GM19397 (cell line): ENCODE results near the gene HNF4A.

ENCODE experiments used
- ATAC-seq: cut with Tn5 transposase; IDR thresholded peaks from one replicate; pipeline ENCODE4 v1.9.1; 2021; ENCODE audit warnings: mild to moderate bottlenecking, moderate library complexity; ENCODE audit not compliant: unreplicated experiment

The HNF4A gene

GRCh38 chr20:44436393-44436792 lies 80.9 kb downstream of the HNF4A start:
- ATAC-seq = no peak

GRCh38 chr20:44437497-44437896 lies 82.0 kb downstream of the HNF4A start:
- ATAC-seq = no peak

GRCh38 chr20:44438782-44439181 lies 83.3 kb downstream of the HNF4A start:
- ATAC-seq = no peak

- ATAC-seq = no peak
These were observed 83.8 kb downstream of the HNF4A start for GRCh38 chr20:44439318-44439717.

GRCh38 chr20:44442298-44443070 lies 87.0 kb downstream of the HNF4A start:
- no peak for ATAC-seq

GRCh38 chr20:44445742-44446710 lies 90.5 kb downstream of the HNF4A start:
- no peak for ATAC-seq

GRCh38 chr20:44447827-44448419 lies 92.4 kb downstream of the HNF4A start:
- no peak for ATAC-seq

- no peak for ATAC-seq
These were observed 93.5 kb downstream of the HNF4A start for GRCh38 chr20:44448753-44449546.

GRCh38 chr20:44449864-44450263 lies 94.4 kb downstream of the HNF4A start:
- ATAC-seq = no peak

GRCh38 chr20:44450281-44450889 lies 94.9 kb downstream of the HNF4A start:
- ATAC-seq = no peak

GRCh38 chr20:44450903-44451450 lies 95.5 kb downstream of the HNF4A start:
- no peak for ATAC-seq

GRCh38 chr20:44454306-44454963 lies 98.9 kb downstream of the HNF4A start:
- no peak for ATAC-seq

- no peak for ATAC-seq
These were observed 99.6 kb downstream of the HNF4A start for GRCh38 chr20:44455126-44455525.

- no peak for ATAC-seq
These were observed 101.1 kb downstream of the HNF4A start for GRCh38 chr20:44456611-44457010.

- no peak for ATAC-seq
These were observed 101.5 kb downstream of the HNF4A start for GRCh38 chr20:44457016-44457415.

GRCh38 chr20:44459271-44459670 lies 103.8 kb downstream of the HNF4A start:
- ATAC-seq = no peak

- ATAC-seq = no peak
These were observed 105.3 kb downstream of the HNF4A start for GRCh38 chr20:44460795-44461141.

- ATAC-seq = no peak
These were observed 105.8 kb downstream of the HNF4A start for GRCh38 chr20:44461142-44461802.

GRCh38 chr20:44461803-44462174 lies 106.3 kb downstream of the HNF4A start:
- no peak for ATAC-seq
